ENCODE data around the gene TSHR.

The TSHR gene

GRCh38 chr14:81172881-81173280 lies 217.5 kb downstream of the TSHR start:
- H3K27ac ChIP-seq (ENCODE audit: low read depth, low read length) = no peak overlapping the region
- no peaks in the 10 kb centered on the region for H3K27me3 ChIP-seq (ENCODE audit: control insufficient read depth, insufficient read depth, low read length)
- no peaks in the 10 kb centered on the region for H3K36me3 ChIP-seq (ENCODE audit: control insufficient read depth, insufficient read depth, low read length)
- no peak overlapping the region for H3K9ac ChIP-seq (ENCODE audit: low read depth, low read length)
- no peaks in the 10 kb centered on the region for H3K9me3 ChIP-seq (ENCODE audit: control insufficient read depth, insufficient read depth, low read length)
- no peak overlapping the region for H3K4me3 ChIP-seq (ENCODE audit: low read depth, low read length)
- H3K4me1 ChIP-seq (ENCODE audit: control insufficient read depth, insufficient read depth, low read length) = peaks cover 6% of the 10 kb centered on the region; the same call in 1 of the 2 replicates

GRCh38 chr14:81176241-81176640 lies 220.8 kb downstream of the TSHR start:
- no peaks in the 10 kb centered on the region for H3K9me3 ChIP-seq (ENCODE audit: control insufficient read depth, insufficient read depth, low read length)
- no peak overlapping the region for H3K4me3 ChIP-seq (ENCODE audit: low read depth, low read length)
- no peak overlapping the region for H3K27ac ChIP-seq (ENCODE audit: low read depth, low read length)
- H3K4me1 ChIP-seq (ENCODE audit: control insufficient read depth, insufficient read depth, low read length) = no peaks in the 10 kb centered on the region
- no peaks in the 10 kb centered on the region for H3K27me3 ChIP-seq (ENCODE audit: control insufficient read depth, insufficient read depth, low read length)
- peaks cover 31% of the 10 kb centered on the region for H3K36me3 ChIP-seq (ENCODE audit: control insufficient read depth, insufficient read depth, low read length)
- no peak overlapping the region for H3K9ac ChIP-seq (ENCODE audit: low read depth, low read length)

- no peaks in the 10 kb centered on the region for H3K27me3 ChIP-seq (ENCODE audit: control insufficient read depth, insufficient read depth, low read length)
- H3K27ac ChIP-seq (ENCODE audit: low read depth, low read length) = no peak overlapping the region
- H3K36me3 ChIP-seq (ENCODE audit: control insufficient read depth, insufficient read depth, low read length) = peaks cover 40% of the 10 kb centered on the region
- H3K4me1 ChIP-seq (ENCODE audit: control insufficient read depth, insufficient read depth, low read length) = no peaks in the 10 kb centered on the region
- no peak overlapping the region for H3K4me3 ChIP-seq (ENCODE audit: low read depth, low read length)
- no peak overlapping the region for H3K9ac ChIP-seq (ENCODE audit: low read depth, low read length)
- H3K9me3 ChIP-seq (ENCODE audit: control insufficient read depth, insufficient read depth, low read length) = no peaks in the 10 kb centered on the region
These were observed 221.8 kb downstream of the TSHR start for GRCh38 chr14:81177225-81177624.

- no peaks in the 10 kb centered on the region for H3K4me1 ChIP-seq (ENCODE audit: control insufficient read depth, insufficient read depth, low read length)
- no peaks in the 10 kb centered on the region for H3K9me3 ChIP-seq (ENCODE audit: control insufficient read depth, insufficient read depth, low read length)
- H3K27me3 ChIP-seq (ENCODE audit: control insufficient read depth, insufficient read depth, low read length) = no peaks in the 10 kb centered on the region
- no peak overlapping the region for H3K4me3 ChIP-seq (ENCODE audit: low read depth, low read length)
- H3K27ac ChIP-seq (ENCODE audit: low read depth, low read length) = no peak overlapping the region
- no peak overlapping the region for H3K9ac ChIP-seq (ENCODE audit: low read depth, low read length)
- peaks cover 47% of the 10 kb centered on the region for H3K36me3 ChIP-seq (ENCODE audit: control insufficient read depth, insufficient read depth, low read length)
These were observed 222.6 kb downstream of the TSHR start for GRCh38 chr14:81178063-81178462.

- Histone ChIP-seq H3K9me3 (ENCODE audit: control insufficient read depth, insufficient read depth, low read length) (no peaks in the 10 kb centered on the region), H3K27ac (ENCODE audit: low read depth, low read length) (no peak overlapping the region), H3K4me3 (ENCODE audit: low read depth, low read length) (no peak overlapping the region), H3K4me1 (ENCODE audit: control insufficient read depth, insufficient read depth, low read length) (no peaks in the 10 kb centered on the region), H3K9ac (ENCODE audit: low read depth, low read length) (no peak overlapping the region), H3K27me3 (ENCODE audit: control insufficient read depth, insufficient read depth, low read length) (no peaks in the 10 kb centered on the region), H3K36me3 (ENCODE audit: control insufficient read depth, insufficient read depth, low read length) (peaks cover 63% of the 10 kb centered on the region)
These were observed 224.2 kb downstream of the TSHR start for GRCh38 chr14:81179631-81180030.

- no peak overlapping the region for H3K9ac ChIP-seq (ENCODE audit: low read depth, low read length)
- no peaks in the 10 kb centered on the region for H3K27me3 ChIP-seq (ENCODE audit: control insufficient read depth, insufficient read depth, low read length)
- no peaks in the 10 kb centered on the region for H3K9me3 ChIP-seq (ENCODE audit: control insufficient read depth, insufficient read depth, low read length)
- H3K36me3 ChIP-seq (ENCODE audit: control insufficient read depth, insufficient read depth, low read length) = peaks cover 80% of the 10 kb centered on the region
- H3K4me3 ChIP-seq (ENCODE audit: low read depth, low read length) = no peak overlapping the region
- no peak overlapping the region for H3K27ac ChIP-seq (ENCODE audit: low read depth, low read length)
- no peaks in the 10 kb centered on the region for H3K4me1 ChIP-seq (ENCODE audit: control insufficient read depth, insufficient read depth, low read length)
These were observed 232.6 kb downstream of the TSHR start for GRCh38 chr14:81187832-81188522.

GRCh38 chr14:81192594-81192993 lies 237.2 kb downstream of the TSHR start:
- no peaks in the 10 kb centered on the region for H3K4me1 ChIP-seq (ENCODE audit: control insufficient read depth, insufficient read depth, low read length)
- H3K9ac ChIP-seq (ENCODE audit: low read depth, low read length) = no peak overlapping the region
- H3K36me3 ChIP-seq (ENCODE audit: control insufficient read depth, insufficient read depth, low read length) = peaks cover 81% of the 10 kb centered on the region
- no peaks in the 10 kb centered on the region for H3K9me3 ChIP-seq (ENCODE audit: control insufficient read depth, insufficient read depth, low read length)
- no peaks in the 10 kb centered on the region for H3K27me3 ChIP-seq (ENCODE audit: control insufficient read depth, insufficient read depth, low read length)
- no peak overlapping the region for H3K4me3 ChIP-seq (ENCODE audit: low read depth, low read length)
- no peak overlapping the region for H3K27ac ChIP-seq (ENCODE audit: low read depth, low read length)

- H3K4me1 ChIP-seq (ENCODE audit: control insufficient read depth, insufficient read depth, low read length) = no peaks in the 10 kb centered on the region
- H3K27ac ChIP-seq (ENCODE audit: low read depth, low read length) = no peak overlapping the region
- H3K4me3 ChIP-seq (ENCODE audit: low read depth, low read length) = no peak overlapping the region
- H3K36me3 ChIP-seq (ENCODE audit: control insufficient read depth, insufficient read depth, low read length) = peaks cover 84% of the 10 kb centered on the region
- no peak overlapping the region for H3K9ac ChIP-seq (ENCODE audit: low read depth, low read length)
- H3K27me3 ChIP-seq (ENCODE audit: control insufficient read depth, insufficient read depth, low read length) = no peaks in the 10 kb centered on the region
- no peaks in the 10 kb centered on the region for H3K9me3 ChIP-seq (ENCODE audit: control insufficient read depth, insufficient read depth, low read length)
These were observed 238.7 kb downstream of the TSHR start for GRCh38 chr14:81193924-81194633.

Measured in HUES48 (cell line).